Neural progenitor cell (in vitro differentiated cells): ENCODE measurements around the gene ASAP2. TPM values are rescaled to one million over a fixed set of nuclear protein-coding genes. Genes with fewer than 3 reads are reported as not detected.

Experiments
- DNase-seq: peaks from one replicate; pipeline ENCODE4 v3.0.0-alpha.2; 2016; ENCODE audit warnings: low spot score
- H2AFZ ChIP-seq: fragments of 200-600 bp; sonication (generic); replicated peaks from 2 replicates; pipeline ENCODE4 v1.6.1; 2016; ENCODE audit warnings: antibody characterized with exemption
- H3F3A ChIP-seq: fragments of 200-600 bp; sonication (generic); 2 replicates; pipeline ENCODE4 v1.6.1; 2016; ENCODE audit warnings: antibody characterized with exemption, low read depth
- H3K27ac ChIP-seq: fragments of 200-600 bp; sonication (generic); 2 replicates; pipeline ENCODE4 v1.5.1; 2016; ENCODE audit warnings: mild to moderate bottlenecking
- H3K27me3 ChIP-seq: fragments of 200-600 bp; sonication (generic); 2 replicates; pipeline ENCODE4 v1.6.1; 2016; ENCODE audit warnings: mild to moderate bottlenecking, moderate library complexity
- H3K36me3 ChIP-seq: fragments of 200-600 bp; sonication (generic); 2 replicates; pipeline ENCODE4 v1.5.1; 2016
- H3K4me1 ChIP-seq: fragments of 200-600 bp; sonication (generic); 2 replicates; pipeline ENCODE4 v1.6.1; 2016; ENCODE audit warnings: mixed run types
- H3K4me2 ChIP-seq: fragments of 200-600 bp; sonication (generic); 2 replicates; pipeline ENCODE4 v1.6.1; 2016
- H3K4me3 ChIP-seq: fragments of 200-600 bp; sonication (generic); 2 replicates; pipeline ENCODE4 v1.5.1; 2016
- H3K79me2 ChIP-seq: fragments of 200-600 bp; sonication (generic); 2 replicates; pipeline ENCODE4 v1.6.1; 2016; ENCODE audit warnings: low read depth
- H3K9ac ChIP-seq: fragments of 200-600 bp; sonication (generic); 2 replicates; pipeline ENCODE4 v1.6.1; 2016
- H3K9me3 ChIP-seq: fragments of 200-600 bp; sonication (generic); 2 replicates; pipeline ENCODE4 v1.5.1; 2016; ENCODE audit warnings: low read depth
- H4K20me1 ChIP-seq: fragments of 200-600 bp; sonication (generic); 2 replicates; pipeline ENCODE4 v1.6.1; 2016; ENCODE audit warnings: low read depth
- H3K27ac Mint-ChIP-seq: 3 replicates; pipeline ENCODE4 v1.8.0; 2021; ENCODE audit warnings: mixed read lengths
- H3K27me3 Mint-ChIP-seq: 2 replicates; pipeline ENCODE4 v1.8.0; 2022; ENCODE audit warnings: low read depth, mild to moderate bottlenecking, inconsistent platforms, moderate library complexity, mixed read lengths; ENCODE audit not compliant: insufficient read depth
- H3K36me3 Mint-ChIP-seq: 3 replicates; pipeline ENCODE4 v1.8.0; 2021; ENCODE audit warnings: mixed read lengths
- H3K4me1 Mint-ChIP-seq: 3 replicates; pipeline ENCODE4 v1.8.0; 2021; ENCODE audit warnings: mixed read lengths
- H3K4me3 Mint-ChIP-seq: 3 replicates; pipeline ENCODE4 v1.8.0; 2021; ENCODE audit warnings: mild to moderate bottlenecking, moderate library complexity, mixed read lengths
- H3K9me3 Mint-ChIP-seq: 3 replicates; pipeline ENCODE4 v1.8.0; 2020; ENCODE audit warnings: mixed read lengths
- EZH2 ChIP-seq: fragments of 200-600 bp; sonication (generic); IDR thresholded peaks from 2 replicates; pipeline ENCODE4 v1.6.1; 2017; ENCODE audit warnings: antibody characterized with exemption, mild to moderate bottlenecking, moderate library complexity
- EZH2phosphoT487 ChIP-seq: fragments of 200-600 bp; sonication (generic); IDR thresholded peaks from 2 replicates; pipeline ENCODE4 v1.6.1; 2017; ENCODE audit warnings: antibody characterized with exemption
- total RNA-seq: library from RNA; depleted of rRNA; stranded (reverse); fragments of >200 nt; gene quantifications from 2 replicates; pipeline ENCODE4 v1.2.3, GENCODE V29; 2015; ENCODE audit warnings: low replicate concordance
- TF ChIP-seq, protein P1 (sequence below): fragments of 200-600 bp; sonication (generic); IDR thresholded peaks from 2 replicates; pipeline ENCODE4 v1.5.1; 2017; ENCODE audit warnings: antibody characterized with exemption, mild to moderate bottlenecking

The ASAP2 gene
- total RNA-seq, 1 donor from 2014 or later, result 31.7 TPM

DNA sequence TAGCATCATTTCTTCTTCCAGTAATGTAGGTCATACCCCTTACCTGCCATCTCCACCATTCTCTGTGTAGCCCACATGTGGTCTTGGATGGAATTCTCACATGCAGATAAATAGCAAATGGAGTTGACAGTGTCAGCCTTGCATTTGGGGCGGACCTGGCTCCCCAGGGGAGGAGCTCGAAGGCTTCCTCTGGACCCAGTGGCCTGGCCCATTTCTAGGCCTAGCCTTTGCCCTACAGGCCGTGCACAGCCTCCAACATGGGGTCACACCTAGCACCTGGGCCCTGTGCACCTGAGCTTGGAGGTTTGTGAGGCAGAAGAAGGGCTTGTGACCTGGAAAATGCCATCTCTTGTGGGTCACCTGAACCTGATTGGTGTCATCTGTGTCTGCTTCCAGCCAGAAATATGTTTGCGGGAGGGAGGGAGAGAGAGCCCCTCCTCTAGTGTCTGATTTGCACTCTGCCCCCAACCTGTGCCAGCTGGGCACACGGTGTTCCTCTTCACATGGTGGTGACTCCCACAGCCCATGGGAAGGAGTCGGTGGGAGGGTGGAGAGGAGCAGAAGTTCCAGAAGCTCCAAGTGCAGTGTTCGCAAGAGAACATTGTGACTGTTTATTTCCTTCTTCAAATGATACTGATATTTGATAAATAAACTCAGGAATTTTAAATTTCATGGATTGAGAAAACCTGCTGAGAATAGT is 183.7 kb downstream of the ASAP2 start:
- H3K27ac ChIP-seq, result no peak overlapping the region
- H3K4me2 ChIP-seq, result no peak overlapping the region
- H3K9me3 Mint-ChIP-seq, result no peaks in the 10 kb centered on the region
- no peak for DNase-seq
- H3K4me3 Mint-ChIP-seq, result no peak overlapping the region
- no peak overlapping the region for H3K4me3 ChIP-seq
- peaks cover 31% of the 10 kb centered on the region for H3K36me3 Mint-ChIP-seq
- H3K36me3 ChIP-seq, result no peaks in the 10 kb centered on the region
- H3F3A ChIP-seq, result peaks cover 16% of the 10 kb centered on the region
- no peak overlapping the region for H3K27ac Mint-ChIP-seq
- H3K27me3 ChIP-seq, result no peaks in the 10 kb centered on the region
- peaks cover 18% of the 10 kb centered on the region for H3K4me1 ChIP-seq
- H3K9ac ChIP-seq, result no peak overlapping the region
- H4K20me1 ChIP-seq, result no peaks in the 10 kb centered on the region
- H3K4me1 Mint-ChIP-seq, result peaks cover 30% of the 10 kb centered on the region
- peaks cover 4% of the 10 kb centered on the region for H3K27me3 Mint-ChIP-seq
- no peak overlapping the region for H2AFZ ChIP-seq
- no peaks in the 10 kb centered on the region for H3K79me2 ChIP-seq
- TF ChIP-seq EZH2phosphoT487 (no peak), EZH2 (no peak)
- TF ChIP-seq, protein P1, sequence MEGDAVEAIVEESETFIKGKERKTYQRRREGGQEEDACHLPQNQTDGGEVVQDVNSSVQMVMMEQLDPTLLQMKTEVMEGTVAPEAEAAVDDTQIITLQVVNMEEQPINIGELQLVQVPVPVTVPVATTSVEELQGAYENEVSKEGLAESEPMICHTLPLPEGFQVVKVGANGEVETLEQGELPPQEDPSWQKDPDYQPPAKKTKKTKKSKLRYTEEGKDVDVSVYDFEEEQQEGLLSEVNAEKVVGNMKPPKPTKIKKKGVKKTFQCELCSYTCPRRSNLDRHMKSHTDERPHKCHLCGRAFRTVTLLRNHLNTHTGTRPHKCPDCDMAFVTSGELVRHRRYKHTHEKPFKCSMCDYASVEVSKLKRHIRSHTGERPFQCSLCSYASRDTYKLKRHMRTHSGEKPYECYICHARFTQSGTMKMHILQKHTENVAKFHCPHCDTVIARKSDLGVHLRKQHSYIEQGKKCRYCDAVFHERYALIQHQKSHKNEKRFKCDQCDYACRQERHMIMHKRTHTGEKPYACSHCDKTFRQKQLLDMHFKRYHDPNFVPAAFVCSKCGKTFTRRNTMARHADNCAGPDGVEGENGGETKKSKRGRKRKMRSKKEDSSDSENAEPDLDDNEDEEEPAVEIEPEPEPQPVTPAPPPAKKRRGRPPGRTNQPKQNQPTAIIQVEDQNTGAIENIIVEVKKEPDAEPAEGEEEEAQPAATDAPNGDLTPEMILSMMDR, result no peak
- no peaks in the 10 kb centered on the region for H3K9me3 ChIP-seq

- Histone ChIP-seq H4K20me1 (no peaks in the 10 kb centered on the region), H3K4me3 (no peak overlapping the region), H3K9me3 (no peaks in the 10 kb centered on the region), H3F3A (peaks cover 16% of the 10 kb centered on the region), H3K9ac (no peak overlapping the region), H2AFZ (no peak overlapping the region), H3K27ac (no peak overlapping the region), H3K79me2 (no peaks in the 10 kb centered on the region), H3K4me1 (peaks cover 18% of the 10 kb centered on the region), H3K4me2 (no peak overlapping the region), H3K27me3 (no peaks in the 10 kb centered on the region), H3K36me3 (no peaks in the 10 kb centered on the region)
- H3K36me3 Mint-ChIP-seq, result peaks cover 29% of the 10 kb centered on the region
- no peak overlapping the region for H3K4me3 Mint-ChIP-seq
- peaks cover 4% of the 10 kb centered on the region for H3K27me3 Mint-ChIP-seq
- DNase-seq, result no peak
- no peak overlapping the region for H3K27ac Mint-ChIP-seq
- H3K4me1 Mint-ChIP-seq, result peaks cover 30% of the 10 kb centered on the region
- no peaks in the 10 kb centered on the region for H3K9me3 Mint-ChIP-seq
- TF ChIP-seq, protein P1, result no peak
- no peak for TF ChIP-seq EZH2phosphoT487
- TF ChIP-seq EZH2, result no peak
Measured at GRCh38 chr2:9390991-9391390, 184.4 kb downstream of the ASAP2 start.

DNA sequence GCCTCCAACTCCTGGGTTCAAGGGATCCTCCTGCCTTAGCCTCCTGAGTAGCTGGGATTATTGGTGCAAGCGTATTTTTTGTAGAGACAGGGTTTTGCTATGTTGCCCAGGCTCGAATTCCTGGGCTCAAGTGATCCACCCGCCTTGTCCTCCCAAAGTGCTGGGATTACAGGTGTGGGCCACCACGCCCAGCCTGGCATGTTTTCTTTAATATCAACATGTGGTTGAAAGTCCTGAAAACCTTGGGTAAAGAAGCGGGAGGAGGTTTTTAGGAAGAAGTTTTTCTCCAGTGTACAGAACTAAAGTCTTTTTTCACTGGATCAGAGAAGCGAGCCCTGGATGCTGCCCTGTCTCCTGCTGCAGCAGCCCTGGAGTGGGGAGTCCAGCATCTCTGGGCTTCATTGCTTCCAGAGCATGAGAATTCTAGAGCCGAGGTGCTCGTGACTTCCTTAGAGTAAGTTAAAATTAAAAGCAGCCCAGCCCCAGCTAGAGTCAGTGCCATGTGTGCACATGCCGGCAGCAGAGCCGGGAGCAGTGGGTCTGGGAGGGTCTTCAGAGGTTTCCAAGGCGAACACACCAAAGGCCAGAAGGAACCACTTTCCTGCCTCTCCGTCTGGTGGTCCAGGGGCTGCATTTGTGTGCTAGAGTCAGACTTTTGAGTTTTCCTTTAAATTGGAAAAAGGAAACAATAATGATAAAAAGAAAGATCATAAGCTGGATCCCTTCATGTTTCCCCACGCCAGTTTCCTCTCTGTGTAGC is 185.5 kb downstream of the ASAP2 start:
- Histone ChIP-seq H3K4me2 (peak overlapping the region; percentile 60), H3K4me1 (peaks cover 18% of the 10 kb centered on the region), H2AFZ (no peak overlapping the region), H3K79me2 (no peaks in the 10 kb centered on the region), H3K9me3 (no peaks in the 10 kb centered on the region), H3K27ac (peak overlapping the region; percentile 78), H3K9ac (peak overlapping the region; percentile 54), H3K4me3 (no peak overlapping the region), H4K20me1 (no peaks in the 10 kb centered on the region), H3K27me3 (no peaks in the 10 kb centered on the region), H3F3A (peaks cover 16% of the 10 kb centered on the region), H3K36me3 (no peaks in the 10 kb centered on the region)
- H3K27ac Mint-ChIP-seq, result peak overlapping the region; percentile 88
- H3K4me1 Mint-ChIP-seq, result peaks cover 30% of the 10 kb centered on the region
- no peak overlapping the region for H3K4me3 Mint-ChIP-seq
- H3K36me3 Mint-ChIP-seq, result peaks cover 30% of the 10 kb centered on the region
- TF ChIP-seq EZH2, result no peak
- H3K9me3 Mint-ChIP-seq, result no peaks in the 10 kb centered on the region
- no peak for DNase-seq
- H3K27me3 Mint-ChIP-seq, result peaks cover 4% of the 10 kb centered on the region
